DND-41 (cell line): ENCODE measurements around the gene PRKACA.

Experiments used
- ATAC-seq: fragments of 200-7000 bp; cut with Tn5 transposase; 3 replicates; pipeline ENCODE4 v1.9.1; 2021; ENCODE audit warnings: low read depth; ENCODE audit not compliant: insufficient read depth
- DNase-seq: peaks from one replicate; pipeline ENCODE4 v3.0.0-alpha.2; 2020
- H2AFZ ChIP-seq: 2 replicates; pipeline ENCODE4 v1.6.0; 2012; ENCODE audit warnings: low read depth, low read length
- H3K27ac ChIP-seq: 2 replicates; pipeline ENCODE4 v1.5.1; 2012; ENCODE audit warnings: low read length, inconsistent platforms
- H3K27me3 ChIP-seq: fragments of 200-600 bp; sonication (generic); 2 replicates; pipeline ENCODE4 v1.6.0; 2012; ENCODE audit warnings: low read length, mild to moderate bottlenecking, inconsistent platforms; ENCODE audit not compliant: insufficient read depth, poor library complexity
- H3K36me3 ChIP-seq: 2 replicates; pipeline ENCODE4 v1.5.1; 2012; ENCODE audit warnings: low read length, inconsistent platforms; ENCODE audit not compliant: insufficient read depth
- H3K4me1 ChIP-seq: 2 replicates; pipeline ENCODE4 v1.5.1; 2012; ENCODE audit warnings: mild to moderate bottlenecking, low read length; ENCODE audit not compliant: insufficient read depth
- H3K4me2 ChIP-seq: 2 replicates; pipeline ENCODE4 v1.6.0; 2012; ENCODE audit warnings: mild to moderate bottlenecking, moderate library complexity, low read length, inconsistent platforms; ENCODE audit not compliant: insufficient read depth
- H3K4me3 ChIP-seq, 2 experiments: fragments of 200-600 bp in 1 of 2; shearing (Covaris generic) in 1 of 2; 2 replicates each; pipeline ENCODE4 v1.5.1; 2012 to 2016; ENCODE audit warnings: inconsistent platforms in 2 of 2, low read length in 2 of 2, mild to moderate bottlenecking in 2 of 2, low read depth in 1 of 2, moderate library complexity in 1 of 2
- H3K79me2 ChIP-seq: 2 replicates; pipeline ENCODE4 v1.6.0; 2012; ENCODE audit warnings: low read length, inconsistent platforms; ENCODE audit not compliant: insufficient read depth
- H3K9ac ChIP-seq: 2 replicates; pipeline ENCODE4 v1.6.0; 2012; ENCODE audit warnings: low read depth, mild to moderate bottlenecking, inconsistent platforms, low read length, moderate library complexity
- H3K9me3 ChIP-seq: 2 replicates; pipeline ENCODE4 v1.5.1; 2012; ENCODE audit warnings: low read length, moderate library complexity, mild to moderate bottlenecking, inconsistent platforms; ENCODE audit not compliant: insufficient read depth, severe bottlenecking
- H4K20me1 ChIP-seq: 2 replicates; pipeline ENCODE4 v1.6.0; 2012; ENCODE audit warnings: low read length; ENCODE audit not compliant: insufficient read depth
- CTCF ChIP-seq: IDR thresholded peaks from 2 replicates; pipeline ENCODE4 v1.5.1; 2012; ENCODE audit warnings: borderline replicate concordance, low read length, moderate library complexity, mild to moderate bottlenecking; ENCODE audit not compliant: poor library complexity, severe bottlenecking; ENCODE audit errors: extremely low read depth
- EZH2 ChIP-seq: IDR thresholded peaks from 3 replicates; pipeline ENCODE4 v1.6.1; 2012; ENCODE audit warnings: borderline replicate concordance, low read depth, mild to moderate bottlenecking, moderate library complexity, low read length, inconsistent platforms; ENCODE audit not compliant: severe bottlenecking

PRKACA gene

DNA sequence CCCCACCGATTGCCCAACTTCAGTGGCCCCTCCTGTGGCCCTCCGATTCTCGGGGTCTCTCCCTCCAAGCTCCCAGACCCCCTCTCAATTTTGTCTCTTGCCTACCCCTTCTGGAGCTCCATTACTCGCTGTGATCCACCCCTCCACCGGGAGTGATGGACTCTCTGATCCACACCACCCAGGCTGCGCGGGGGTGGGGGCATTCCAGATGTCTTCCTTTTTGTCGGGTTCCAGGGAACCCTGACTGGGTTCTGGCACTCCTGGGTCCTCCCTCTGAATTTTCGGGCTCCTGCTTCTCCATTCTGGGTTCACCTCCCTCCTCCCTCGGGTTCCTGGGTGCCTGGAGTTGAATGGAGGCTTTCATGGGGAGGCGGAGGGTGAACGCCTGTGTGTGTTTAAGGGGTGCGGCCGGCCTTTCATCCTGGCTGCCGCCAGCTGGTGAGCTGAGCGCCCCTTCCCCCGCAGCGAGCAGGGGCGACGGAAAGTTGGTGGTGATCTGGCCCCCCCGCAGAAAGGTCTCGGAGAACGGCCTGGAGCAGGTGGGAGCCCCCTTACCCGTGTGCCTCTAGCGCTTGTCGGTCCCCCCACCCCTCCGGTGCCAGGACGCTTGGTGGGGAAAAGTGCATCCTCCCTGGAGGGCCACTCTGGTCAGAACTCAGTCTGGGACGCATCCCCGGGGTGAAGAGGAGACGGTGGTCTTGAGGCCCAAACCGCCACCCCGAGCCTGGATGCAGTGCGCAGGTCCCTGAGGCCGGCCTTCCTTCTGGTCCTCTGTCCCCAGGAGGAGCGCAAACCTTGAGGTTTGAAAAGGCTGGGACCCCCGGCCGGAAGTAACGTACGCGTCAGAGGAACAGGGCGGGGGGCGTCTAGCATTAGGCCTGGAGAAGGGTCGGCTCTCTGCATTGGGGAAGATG lies 43.4 kb downstream of the PRKACA start:
- Histone ChIP-seq H3K9ac (peak overlapping the region; percentile 78), H4K20me1 (peaks cover 4% of the 10 kb centered on the region; the same call in 1 of the 2 replicates), H2AFZ (peak overlapping the region; percentile 83), H3K4me1 (peaks cover 35% of the 10 kb centered on the region), H3K9me3 (no peaks in the 10 kb centered on the region), H3K4me2 (peak overlapping the region; percentile 85), H3K4me3 (peak overlapping the region; percentile 83 to 92), H3K79me2 (peaks cover 32% of the 10 kb centered on the region), H3K36me3 (peaks cover 4% of the 10 kb centered on the region; the same call in 1 of the 2 replicates), H3K27ac (peak overlapping the region; percentile 80), H3K27me3 (peaks cover 17% of the 10 kb centered on the region)
- ATAC-seq (peak; percentile 41), DNase-seq (peak; percentile 55)
- TF ChIP-seq CTCF (no peak), EZH2 (no peak)

DNA sequence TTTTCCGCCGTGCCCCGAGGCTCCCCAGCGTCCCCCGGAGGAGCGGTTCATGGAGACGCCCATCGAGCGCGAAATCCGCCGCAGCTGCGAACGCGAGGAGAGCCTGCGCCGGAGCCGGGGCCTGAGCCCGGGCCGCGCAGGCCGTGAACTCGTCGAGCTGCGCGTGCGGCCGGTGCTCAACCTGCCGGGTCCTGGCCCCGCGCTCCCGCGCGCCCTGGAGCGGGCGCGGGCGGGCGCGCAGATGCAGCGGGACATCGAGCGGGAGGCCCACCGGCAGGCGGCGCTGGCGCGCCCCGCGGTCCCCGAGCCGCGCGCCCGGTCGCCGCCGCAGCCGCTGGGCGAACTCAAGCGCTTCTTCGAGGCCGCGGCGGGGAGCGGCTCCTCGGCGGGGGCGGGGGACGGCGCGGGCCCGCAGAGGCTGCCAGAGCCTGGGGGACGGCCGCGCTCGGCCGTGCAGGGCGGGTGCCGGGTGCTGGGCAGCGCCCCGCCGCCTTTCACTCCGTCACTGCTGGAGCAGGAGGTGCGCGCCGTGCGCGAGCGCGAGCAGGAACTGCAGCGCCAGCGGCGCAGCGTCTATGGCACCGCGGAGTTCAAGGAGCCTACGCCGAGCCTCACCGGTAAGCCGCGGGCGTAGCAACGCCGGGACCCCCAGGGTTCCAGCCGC lies 44.2 kb downstream of the PRKACA start:
- Histone ChIP-seq H3K27me3 (peaks cover 17% of the 10 kb centered on the region), H4K20me1 (peaks cover 4% of the 10 kb centered on the region; the same call in 1 of the 2 replicates), H3K27ac (peak overlapping the region; percentile 80), H3K4me2 (peak overlapping the region; percentile 85), H3K36me3 (peaks cover 4% of the 10 kb centered on the region; the same call in 1 of the 2 replicates), H3K4me3 (peak overlapping the region; percentile 83 to 92), H2AFZ (peak overlapping the region; percentile 83), H3K79me2 (peaks cover 32% of the 10 kb centered on the region), H3K4me1 (peaks cover 35% of the 10 kb centered on the region), H3K9ac (peak overlapping the region; percentile 78), H3K9me3 (no peaks in the 10 kb centered on the region)
- peak; percentile 73 for ATAC-seq
- peak; percentile 81 for DNase-seq
- TF ChIP-seq EZH2 (no peak), CTCF (peak; percentile 73)

- TF ChIP-seq CTCF (no peak), EZH2 (peak; percentile 94)
- Histone ChIP-seq H3K79me2 (peaks cover 32% of the 10 kb centered on the region), H3K27ac (peak within 1 kb of the TSS; percentile 80), H3K4me1 (peaks cover 35% of the 10 kb centered on the region), H3K27me3 (peaks cover 17% of the 10 kb centered on the region), H3K9ac (peak within 1 kb of the TSS; percentile 78), H4K20me1 (peaks cover 4% of the 10 kb centered on the region; the same call in 1 of the 2 replicates), H3K4me2 (peak within 1 kb of the TSS; percentile 85), H2AFZ (peak within 1 kb of the TSS; percentile 83), H3K9me3 (no peaks in the 10 kb centered on the region), H3K36me3 (peaks cover 4% of the 10 kb centered on the region; the same call in 1 of the 2 replicates), H3K4me3 (peak within 1 kb of the TSS; percentile 83 to 92)
- DNase-seq (peak; percentile 26), ATAC-seq (peak; percentile 1; the same call in 1 of the 3 replicates)
These were observed 44.9 kb downstream of the PRKACA start, which contains the start of gene MISP3 for GRCh38 chr19:14072535-14073260. Gene MISP3 (plus strand): TSS chr19:14072786. CDS start chr19:14073310, 524 bp downstream.
